CD4-positive, alpha-beta T cell (primary cell): ENCODE results near the gene REXO4. TPM values are rescaled to one million over a fixed set of nuclear protein-coding genes. Genes with fewer than 3 reads are reported as not detected.

Source experiments
- ATAC-seq: fragments of 200-7000 bp; cut with Tn5 transposase; one replicate; pipeline ENCODE4 v1.10.0; 2022; ENCODE audit warnings: mild to moderate bottlenecking; ENCODE audit not compliant: poor library complexity
- CTCF ChIA-PET: fragments of 350-600 bp; sonication (Branson Sonifier 250); formaldehyde crosslinking; loops from one replicate; lab custom pipeline; 2021; ENCODE audit warnings: antibody characterized with exemption, inconsistent platforms; lab: Charles Lee
- POLR2A ChIA-PET: fragments of 350-600 bp; sonication (Branson Sonifier 250); formaldehyde crosslinking; loops from one replicate; lab custom pipeline; 2021; ENCODE audit warnings: antibody characterized with exemption, inconsistent platforms; lab: Charles Lee
- DNase-seq, 14 experiments: peaks; one replicate each; pipeline ENCODE4 v3.0.0-alpha.2; 2013 to 2020; ENCODE audit warnings: mixed read lengths in 2 of 14
- H3K27ac ChIP-seq, 2 donors: one replicate each; pipeline versions ENCODE4 v1.5.1 to v1.7.0; 2013; ENCODE audit warnings: low read length in 2 of 2, low read depth in 1 of 2, mild to moderate bottlenecking in 1 of 2
- H3K27me3 ChIP-seq, 2 experiments: 1 replicate in 1 of 2; 2 replicates in 1 of 2; pipeline versions ENCODE4 v1.6.1 to v1.7.0; 2013; ENCODE audit warnings: low read length in 2 of 2, control low read depth in 1 of 2, mild to moderate bottlenecking in 1 of 2, moderate library complexity in 1 of 2; ENCODE audit not compliant: insufficient read depth in 2 of 2, control insufficient read depth in 1 of 2
- H3K36me3 ChIP-seq: one replicate; pipeline ENCODE4 v1.6.1; 2013; ENCODE audit warnings: low read length, control low read depth; ENCODE audit not compliant: insufficient read depth
- H3K4me1 ChIP-seq: one replicate; pipeline ENCODE4 v1.6.1; 2013; ENCODE audit warnings: low read length, control low read depth; ENCODE audit not compliant: insufficient read depth
- H3K4me3 ChIP-seq: one replicate; pipeline ENCODE4 v1.5.1; 2013; ENCODE audit warnings: mild to moderate bottlenecking, low read length, moderate library complexity
- H3K9me3 ChIP-seq, 2 experiments: 1 replicate in 1 of 2; 2 replicates in 1 of 2; pipeline versions ENCODE4 v1.6.1 to v1.7.0; 2013; ENCODE audit warnings: low read length in 2 of 2, mild to moderate bottlenecking in 2 of 2, control low read depth in 1 of 2, moderate library complexity in 1 of 2; ENCODE audit not compliant: control insufficient read depth in 1 of 2, insufficient read depth in 1 of 2
- H3K27ac Mint-ChIP-seq: one replicate; pipeline ENCODE4 v1.8.0; 2020; ENCODE audit warnings: mixed read lengths
- H3K27me3 Mint-ChIP-seq: one replicate; pipeline ENCODE4 v1.8.0; 2021; ENCODE audit warnings: mixed read lengths
- H3K36me3 Mint-ChIP-seq: one replicate; pipeline ENCODE4 v1.8.0; 2021; ENCODE audit warnings: low read depth, mixed read lengths
- H3K4me1 Mint-ChIP-seq: one replicate; pipeline ENCODE4 v1.8.0; 2021; ENCODE audit warnings: low read depth, mixed read lengths
- H3K4me3 Mint-ChIP-seq: one replicate; pipeline ENCODE4 v1.8.0; 2020; ENCODE audit warnings: mild to moderate bottlenecking, mixed read lengths
- H3K9me3 Mint-ChIP-seq: one replicate; pipeline ENCODE4 v1.8.0; 2020; ENCODE audit warnings: mixed read lengths
- CTCF ChIP-seq: fragments of 200-600 bp; IDR thresholded peaks from one replicate; pipeline ENCODE4 v1.8.0; 2022; ENCODE audit warnings: antibody characterized with exemption, mild to moderate bottlenecking
- intact Hi-C, 2 experiments: fragments of 100-400 bp; cut with DNase I in 1 of 2; cut with micrococcal nuclease in 1 of 2; formaldehyde crosslinking; loops; one replicate each; pipeline versions ENCODE4 v1.15.1 to v1.9.0; 2023 to 2025; cut with DNase I, micrococcal nuclease
- total RNA-seq, 174 experiments: library from RNA in 2 of 174; stranded (reverse) in 2 of 174; gene quantifications; one replicate each; pipeline ENCODE4 v1.2.3 and lab custom pipeline; 2021 to 2026

The REXO4 gene
- total RNA-seq, 2 experiments from 2014 or later, result 17.3 to 18.5 TPM

GRCh38 chr9:133387680-133388079 is 30.1 kb downstream of the REXO4 start:
- intact Hi-C loops, result no loop called here
- Mint-ChIP-seq H3K4me1 (no peaks in the 10 kb centered on the region), H3K36me3 (no peaks in the 10 kb centered on the region), H3K27ac (no peak overlapping the region), H3K27me3 (no peaks in the 10 kb centered on the region), H3K4me3 (no peak overlapping the region), H3K9me3 (no peaks in the 10 kb centered on the region)
- H3K4me3 ChIP-seq, result no peak overlapping the region
- peaks cover 0 to 9% of the 10 kb centered on the region in 2 experiments for H3K9me3 ChIP-seq
- no peak for DNase-seq
- ChIA-PET CTCF (no interaction called here), POLR2A (no interaction called here)
- TF ChIP-seq CTCF, result no peak
- no peaks in the 10 kb centered on the region for H3K4me1 ChIP-seq
- H3K36me3 ChIP-seq, result no peaks in the 10 kb centered on the region
- H3K27ac ChIP-seq, result no peak overlapping the region
- H3K27me3 ChIP-seq, result peaks cover 0 to 7% of the 10 kb centered on the region in 2 experiments
- no peak for ATAC-seq

- Histone ChIP-seq H3K27me3 (peaks cover 0 to 7% of the 10 kb centered on the region in 2 experiments), H3K9me3 (peaks cover 0 to 9% of the 10 kb centered on the region in 2 experiments), H3K27ac (no peak overlapping the region), H3K4me1 (no peaks in the 10 kb centered on the region), H3K4me3 (no peak overlapping the region), H3K36me3 (no peaks in the 10 kb centered on the region)
- ATAC-seq (no peak), DNase-seq (no peak)
- H3K27me3 Mint-ChIP-seq, result no peaks in the 10 kb centered on the region
- no peaks in the 10 kb centered on the region for H3K9me3 Mint-ChIP-seq
- POLR2A ChIA-PET, result interaction anchor here (1.0 kb wide), 1 partner anchor 30 kb away, joined by 3 read pairs; the partner anchor contains the start of genes SURF1 and SURF2
- no peak overlapping the region for H3K27ac Mint-ChIP-seq
- CTCF ChIA-PET, result no interaction called here
- H3K4me1 Mint-ChIP-seq, result no peaks in the 10 kb centered on the region
- H3K4me3 Mint-ChIP-seq, result no peak overlapping the region
- no peak for TF ChIP-seq CTCF
- H3K36me3 Mint-ChIP-seq, result no peaks in the 10 kb centered on the region
- intact Hi-C loops, result no loop called here
These were observed 31.5 kb downstream of the REXO4 start for GRCh38 chr9:133386338-133386737.

DNA sequence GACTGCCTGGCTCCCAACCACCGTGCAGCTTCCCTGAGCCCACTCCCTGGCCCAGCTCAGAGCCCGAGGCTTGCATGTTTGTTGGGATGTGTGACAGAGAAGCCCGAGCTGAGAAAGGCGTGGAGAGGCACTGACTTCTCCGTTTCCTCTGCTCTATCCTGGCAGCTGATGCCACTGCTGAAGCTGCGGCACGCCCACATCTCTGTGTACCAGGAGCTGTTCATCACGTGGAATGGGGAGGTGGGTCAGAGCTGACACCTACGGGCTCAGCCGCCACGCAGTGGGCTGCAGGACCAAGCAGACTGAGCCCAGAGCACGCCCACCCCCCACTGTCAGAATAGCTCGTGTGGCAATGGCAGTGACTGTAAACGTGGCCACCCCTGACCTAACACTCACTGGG is 32.4 kb downstream of the REXO4 start:
- Mint-ChIP-seq H3K27ac (no peak overlapping the region), H3K36me3 (no peaks in the 10 kb centered on the region), H3K4me3 (no peak overlapping the region), H3K27me3 (no peaks in the 10 kb centered on the region), H3K9me3 (no peaks in the 10 kb centered on the region), H3K4me1 (no peaks in the 10 kb centered on the region)
- H3K9me3 ChIP-seq, result peaks cover 0 to 4% of the 10 kb centered on the region in 2 experiments
- H3K4me3 ChIP-seq, result no peak overlapping the region
- no peak for TF ChIP-seq CTCF
- ChIA-PET POLR2A (interaction anchor here (0.8 kb wide), 1 partner anchor 15 kb away, joined by 3 read pairs; no protein-coding TSS in a partner anchor), CTCF (no interaction called here)
- H3K4me1 ChIP-seq, result no peaks in the 10 kb centered on the region
- H3K36me3 ChIP-seq, result no peaks in the 10 kb centered on the region
- peaks cover 0 to 4% of the 10 kb centered on the region in 2 experiments for H3K27me3 ChIP-seq
- DNase-seq (no peak), ATAC-seq (no peak)
- intact Hi-C loops, result no loop called here
- H3K27ac ChIP-seq, result no peak overlapping the region
